Kidney epithelial cell (primary cell): ENCODE data around the gene IVNS1ABP. TPM values are rescaled to one million over a fixed set of nuclear protein-coding genes. Genes with fewer than 3 reads are reported as not detected.
A peak's percentile ranks its signal among the peaks of the same experiment; 100 is the strongest.

Source experiments
- DNase-seq: peaks from one replicate; pipeline ENCODE4 v3.0.0-alpha.2; 2010; ENCODE audit warnings: low read depth
- H3K27me3 ChIP-seq: 2 replicates; pipeline ENCODE4 v1.6.0; 2011; ENCODE audit warnings: low read length; ENCODE audit not compliant: control insufficient read depth, insufficient read depth
- H3K36me3 ChIP-seq: 2 replicates; pipeline ENCODE4 v1.5.1; 2011; ENCODE audit warnings: low read length; ENCODE audit not compliant: control insufficient read depth, insufficient read depth
- H3K4me3 ChIP-seq: 2 replicates; pipeline ENCODE4 v1.5.1; 2011; ENCODE audit warnings: low read depth, mild to moderate bottlenecking, control low read depth, low read length
- total RNA-seq: library from RNA; depleted of rRNA; stranded (reverse); fragments of >200 nt; gene quantifications from 2 replicates; pipeline ENCODE4 v1.2.3, GENCODE V29; 2015
- TF ChIP-seq, protein P1 (sequence below): IDR thresholded peaks from 2 replicates; pipeline ENCODE4 v1.5.1; 2011; ENCODE audit warnings: mild to moderate bottlenecking, moderate library complexity, low read length, control low read depth, inconsistent platforms; ENCODE audit not compliant: insufficient read depth, poor library complexity, severe bottlenecking

The IVNS1ABP gene
- total RNA-seq, 1 donor from 2014 or later = 69.3 TPM

GRCh38 chr1:185316163-185317033 is 645 bp downstream of the IVNS1ABP start:
- no peaks in the 10 kb centered on the region for H3K27me3 ChIP-seq
- DNase-seq = peak; percentile 35
- TF ChIP-seq, protein P1, sequence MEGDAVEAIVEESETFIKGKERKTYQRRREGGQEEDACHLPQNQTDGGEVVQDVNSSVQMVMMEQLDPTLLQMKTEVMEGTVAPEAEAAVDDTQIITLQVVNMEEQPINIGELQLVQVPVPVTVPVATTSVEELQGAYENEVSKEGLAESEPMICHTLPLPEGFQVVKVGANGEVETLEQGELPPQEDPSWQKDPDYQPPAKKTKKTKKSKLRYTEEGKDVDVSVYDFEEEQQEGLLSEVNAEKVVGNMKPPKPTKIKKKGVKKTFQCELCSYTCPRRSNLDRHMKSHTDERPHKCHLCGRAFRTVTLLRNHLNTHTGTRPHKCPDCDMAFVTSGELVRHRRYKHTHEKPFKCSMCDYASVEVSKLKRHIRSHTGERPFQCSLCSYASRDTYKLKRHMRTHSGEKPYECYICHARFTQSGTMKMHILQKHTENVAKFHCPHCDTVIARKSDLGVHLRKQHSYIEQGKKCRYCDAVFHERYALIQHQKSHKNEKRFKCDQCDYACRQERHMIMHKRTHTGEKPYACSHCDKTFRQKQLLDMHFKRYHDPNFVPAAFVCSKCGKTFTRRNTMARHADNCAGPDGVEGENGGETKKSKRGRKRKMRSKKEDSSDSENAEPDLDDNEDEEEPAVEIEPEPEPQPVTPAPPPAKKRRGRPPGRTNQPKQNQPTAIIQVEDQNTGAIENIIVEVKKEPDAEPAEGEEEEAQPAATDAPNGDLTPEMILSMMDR = no peak

DNA sequence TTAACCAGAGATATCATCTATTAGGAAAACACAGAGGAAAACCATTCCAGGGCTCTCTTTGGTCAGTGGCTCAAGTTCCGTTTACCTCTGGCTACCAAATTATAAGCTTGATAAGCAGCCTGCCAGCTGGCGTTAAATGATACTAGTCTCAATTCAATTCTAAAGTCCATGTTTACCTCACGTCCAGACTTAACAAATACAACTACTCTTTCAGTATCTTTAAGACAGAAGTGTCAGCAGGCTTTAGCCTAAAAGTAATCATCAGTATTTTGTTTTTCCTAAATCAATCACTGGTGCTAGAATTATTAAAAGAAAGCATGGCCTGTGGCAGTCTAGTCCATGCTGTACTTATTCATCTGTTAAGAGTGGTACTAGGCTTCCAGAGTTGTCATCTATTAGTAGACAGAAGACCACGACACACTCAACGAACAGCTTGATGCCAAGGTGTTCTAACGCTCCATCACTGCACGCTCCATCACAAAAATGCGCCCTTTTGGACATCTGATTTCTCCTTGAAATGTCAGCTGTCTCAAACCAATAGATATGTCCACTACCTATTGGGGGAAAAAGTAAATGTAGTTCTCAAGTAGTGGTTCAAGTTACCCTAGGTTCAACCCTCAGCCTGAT is 1.5 kb downstream of the IVNS1ABP start:
- no peak for DNase-seq
- H3K36me3 ChIP-seq = no peaks in the 10 kb centered on the region

More at GRCh38 chr1:185316163-185317033, 645 bp downstream of the IVNS1ABP start:
- peak overlapping the region; percentile 97 for H3K4me3 ChIP-seq
- H3K36me3 ChIP-seq = no peaks in the 10 kb centered on the region

DNA sequence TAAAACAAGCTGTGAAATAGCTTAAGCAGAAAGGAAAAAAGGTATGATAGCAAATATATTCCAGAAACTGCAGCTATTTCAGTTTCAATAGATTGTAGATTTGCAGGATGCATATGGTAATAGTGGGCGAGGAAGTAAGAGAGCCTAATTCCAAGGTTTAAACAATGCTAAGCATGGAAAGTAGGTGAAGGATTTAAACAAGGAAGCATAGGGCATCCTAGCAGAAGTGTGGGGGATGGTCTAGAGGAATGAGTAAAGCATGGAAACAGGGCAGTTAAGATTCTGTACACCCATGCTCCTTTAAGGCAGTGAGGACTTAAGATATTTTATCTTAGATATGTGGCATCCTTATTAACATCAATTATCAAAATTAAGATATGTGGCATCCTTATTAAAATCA is 2.6 kb downstream of the IVNS1ABP start:
- peak overlapping the region; percentile 97 for H3K4me3 ChIP-seq
- H3K36me3 ChIP-seq = no peaks in the 10 kb centered on the region
- H3K27me3 ChIP-seq = no peaks in the 10 kb centered on the region
- no peak for DNase-seq
- TF ChIP-seq, protein P1 = no peak

More for the DNA sequence above, 1.5 kb downstream of the IVNS1ABP start:
- peak overlapping the region; percentile 97 for H3K4me3 ChIP-seq
- TF ChIP-seq, protein P1 = no peak
- H3K27me3 ChIP-seq = no peaks in the 10 kb centered on the region

DNA sequence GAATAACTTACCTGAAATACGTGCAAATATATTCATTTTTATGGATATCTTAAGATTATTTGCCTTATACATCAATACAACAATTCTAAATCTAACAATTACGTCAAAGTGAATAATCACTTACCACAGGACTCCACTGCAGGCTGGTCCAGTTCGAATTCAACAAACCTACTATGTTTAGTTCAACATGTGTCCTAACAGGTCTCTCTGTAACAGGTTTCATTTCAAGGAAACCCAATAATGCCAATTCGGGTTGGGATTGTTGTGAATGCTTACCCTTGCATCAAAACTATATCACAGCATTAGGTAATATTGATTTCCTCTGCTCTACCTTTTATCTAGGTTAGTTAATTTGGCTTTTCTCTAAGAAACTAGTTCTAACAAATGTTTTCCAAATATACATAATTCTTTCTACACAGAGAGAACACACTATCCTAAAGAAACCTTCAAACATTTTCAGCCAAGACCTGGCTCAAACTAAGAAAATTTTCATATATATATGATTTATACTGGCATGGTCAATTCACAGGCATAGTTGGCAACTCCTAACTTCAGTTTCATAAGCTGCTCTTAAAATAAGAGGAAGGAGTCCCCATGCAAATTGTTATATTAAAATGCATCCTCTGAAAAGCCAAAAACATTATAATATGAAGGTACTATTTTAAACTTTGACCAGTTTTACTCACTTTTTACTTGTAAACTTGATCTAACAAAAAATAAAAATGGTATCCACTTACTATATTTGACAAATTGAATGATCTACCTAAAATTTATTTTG is 4.5 kb downstream of the IVNS1ABP start:
- DNase-seq = no peak
- Histone ChIP-seq H3K27me3 (no peaks in the 10 kb centered on the region), H3K36me3 (no peaks in the 10 kb centered on the region), H3K4me3 (peak overlapping the region; percentile 4)
- TF ChIP-seq, protein P1 = no peak

- Histone ChIP-seq H3K36me3 (no peaks in the 10 kb centered on the region), H3K27me3 (no peaks in the 10 kb centered on the region), H3K4me3 (peak overlapping the region; percentile 4)
- no peak for DNase-seq
- TF ChIP-seq, protein P1 = no peak
These were observed 5.3 kb downstream of the IVNS1ABP start for GRCh38 chr1:185311589-185312225.
